ENCODE data around the gene METAP1.

DNA sequence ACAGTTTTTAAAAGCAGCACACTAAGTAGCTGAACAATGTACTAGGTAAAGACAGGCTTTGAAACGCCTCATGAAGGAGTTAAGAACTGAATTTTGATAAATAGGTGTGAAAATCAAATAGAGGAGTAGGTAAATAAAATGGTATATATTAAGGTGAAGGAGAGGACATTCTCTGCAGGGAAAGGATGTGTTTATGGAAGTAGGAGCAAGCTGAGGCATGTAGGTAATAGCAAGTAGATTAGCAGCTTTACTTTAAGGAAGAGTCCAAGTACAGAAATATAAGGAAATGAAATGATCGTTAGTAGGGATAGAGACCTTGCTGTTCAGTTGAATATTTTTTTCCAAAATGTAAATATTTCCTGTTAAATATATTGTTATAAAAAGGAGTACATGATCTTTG, 12.5 kb downstream of the METAP1 start:
- TF ChIP-seq, protein P1, sequence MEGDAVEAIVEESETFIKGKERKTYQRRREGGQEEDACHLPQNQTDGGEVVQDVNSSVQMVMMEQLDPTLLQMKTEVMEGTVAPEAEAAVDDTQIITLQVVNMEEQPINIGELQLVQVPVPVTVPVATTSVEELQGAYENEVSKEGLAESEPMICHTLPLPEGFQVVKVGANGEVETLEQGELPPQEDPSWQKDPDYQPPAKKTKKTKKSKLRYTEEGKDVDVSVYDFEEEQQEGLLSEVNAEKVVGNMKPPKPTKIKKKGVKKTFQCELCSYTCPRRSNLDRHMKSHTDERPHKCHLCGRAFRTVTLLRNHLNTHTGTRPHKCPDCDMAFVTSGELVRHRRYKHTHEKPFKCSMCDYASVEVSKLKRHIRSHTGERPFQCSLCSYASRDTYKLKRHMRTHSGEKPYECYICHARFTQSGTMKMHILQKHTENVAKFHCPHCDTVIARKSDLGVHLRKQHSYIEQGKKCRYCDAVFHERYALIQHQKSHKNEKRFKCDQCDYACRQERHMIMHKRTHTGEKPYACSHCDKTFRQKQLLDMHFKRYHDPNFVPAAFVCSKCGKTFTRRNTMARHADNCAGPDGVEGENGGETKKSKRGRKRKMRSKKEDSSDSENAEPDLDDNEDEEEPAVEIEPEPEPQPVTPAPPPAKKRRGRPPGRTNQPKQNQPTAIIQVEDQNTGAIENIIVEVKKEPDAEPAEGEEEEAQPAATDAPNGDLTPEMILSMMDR (IDR thresholded peaks at IDR 0.05), result no peak
- TF ChIP-seq POLR2A (IDR thresholded peaks at IDR 0.05), result no peak
- no peak for TF ChIP-seq EP300 (IDR thresholded peaks at IDR 0.05)

All from gastroesophageal sphincter (tissue), 3 donors.